ENCODE measurements around the gene KRT5. TPM values are rescaled to one million over a fixed set of nuclear protein-coding genes. Genes with fewer than 3 reads are reported as not detected.

Gene KRT5
- total RNA-seq, 1 donor from 2014 or later = 0.51 TPM

DNA sequence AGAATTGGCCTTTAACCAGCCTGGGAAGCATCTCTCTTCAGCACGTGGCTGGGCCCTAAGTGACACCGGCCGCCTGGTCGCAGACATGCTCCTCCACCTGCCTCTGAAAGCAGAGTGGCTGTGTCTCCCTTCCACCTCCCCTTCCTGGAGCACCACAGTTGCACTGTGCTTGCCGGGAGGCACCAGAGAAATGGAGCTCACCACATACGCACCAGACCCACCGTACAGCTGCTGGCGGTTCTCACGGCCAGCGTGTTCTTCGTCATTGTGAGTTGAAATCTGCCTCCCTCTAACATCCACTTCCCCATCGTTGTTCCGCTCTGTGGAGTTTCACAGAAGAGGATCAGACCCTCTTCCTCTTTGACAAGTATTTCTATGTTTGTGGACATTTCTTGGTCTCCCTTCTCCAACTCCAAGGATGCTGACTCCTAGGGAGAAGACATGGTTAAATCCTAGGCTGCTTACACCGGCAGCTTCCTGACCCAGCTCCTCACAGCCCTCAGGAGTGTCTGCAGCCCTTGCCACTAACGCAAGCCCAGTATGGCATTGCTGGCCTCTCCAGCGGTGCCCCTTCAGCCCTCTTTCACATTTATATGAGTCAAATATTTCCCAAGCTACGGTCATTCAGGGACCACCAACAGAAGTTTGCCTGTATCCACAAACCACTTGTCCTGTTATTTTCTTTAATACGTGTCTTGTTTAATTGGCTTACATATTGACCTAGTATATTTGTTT lies 11.5 kb upstream of the KRT5 start:
- Mint-ChIP-seq H3K9me3 (no peaks in the 10 kb centered on the region), H3K27me3 (ENCODE audit: low read depth) (peaks cover 3% of the 10 kb centered on the region), H3K4me1 (no peaks in the 10 kb centered on the region), H3K4me3 (no peak overlapping the region), H3K36me3 (no peaks in the 10 kb centered on the region), H3K27ac (no peak overlapping the region)
- DNase-seq (ENCODE audit: low spot score in 2 of 2, unreplicated experiment in 2 of 2) = no peak
- TF ChIP-seq, protein P1, sequence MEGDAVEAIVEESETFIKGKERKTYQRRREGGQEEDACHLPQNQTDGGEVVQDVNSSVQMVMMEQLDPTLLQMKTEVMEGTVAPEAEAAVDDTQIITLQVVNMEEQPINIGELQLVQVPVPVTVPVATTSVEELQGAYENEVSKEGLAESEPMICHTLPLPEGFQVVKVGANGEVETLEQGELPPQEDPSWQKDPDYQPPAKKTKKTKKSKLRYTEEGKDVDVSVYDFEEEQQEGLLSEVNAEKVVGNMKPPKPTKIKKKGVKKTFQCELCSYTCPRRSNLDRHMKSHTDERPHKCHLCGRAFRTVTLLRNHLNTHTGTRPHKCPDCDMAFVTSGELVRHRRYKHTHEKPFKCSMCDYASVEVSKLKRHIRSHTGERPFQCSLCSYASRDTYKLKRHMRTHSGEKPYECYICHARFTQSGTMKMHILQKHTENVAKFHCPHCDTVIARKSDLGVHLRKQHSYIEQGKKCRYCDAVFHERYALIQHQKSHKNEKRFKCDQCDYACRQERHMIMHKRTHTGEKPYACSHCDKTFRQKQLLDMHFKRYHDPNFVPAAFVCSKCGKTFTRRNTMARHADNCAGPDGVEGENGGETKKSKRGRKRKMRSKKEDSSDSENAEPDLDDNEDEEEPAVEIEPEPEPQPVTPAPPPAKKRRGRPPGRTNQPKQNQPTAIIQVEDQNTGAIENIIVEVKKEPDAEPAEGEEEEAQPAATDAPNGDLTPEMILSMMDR (IDR thresholded peaks at IDR 0.05; ENCODE audit: unreplicated experiment) = no peak

DNA sequence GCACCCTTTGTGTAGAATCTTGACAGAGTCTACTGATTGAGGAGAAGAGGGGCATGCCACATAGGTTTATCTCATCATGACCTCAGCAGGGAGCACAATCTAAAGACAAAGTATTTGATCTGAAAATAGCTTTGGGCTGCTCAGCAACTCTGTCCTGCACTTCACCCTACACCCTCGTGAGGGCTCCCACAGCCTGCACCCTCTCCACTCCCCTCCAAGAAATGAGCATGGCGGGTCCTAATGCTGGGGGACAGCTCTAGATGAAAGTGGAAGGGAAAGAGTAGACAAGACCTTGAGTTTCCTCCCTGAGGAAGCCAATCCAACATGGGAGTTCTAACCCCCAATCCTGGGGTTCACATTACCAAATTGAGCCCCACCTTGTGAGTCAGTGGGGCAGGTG lies 10.7 kb upstream of the KRT5 start:
- Mint-ChIP-seq H3K9me3 (no peaks in the 10 kb centered on the region), H3K36me3 (no peaks in the 10 kb centered on the region), H3K4me3 (no peak overlapping the region), H3K27me3 (ENCODE audit: low read depth) (peaks cover 3% of the 10 kb centered on the region), H3K4me1 (no peaks in the 10 kb centered on the region), H3K27ac (no peak overlapping the region)
- no peak for DNase-seq (ENCODE audit: low spot score in 2 of 2, unreplicated experiment in 2 of 2)
- TF ChIP-seq, protein P1 (IDR thresholded peaks at IDR 0.05; ENCODE audit: unreplicated experiment) = no peak

DNA sequence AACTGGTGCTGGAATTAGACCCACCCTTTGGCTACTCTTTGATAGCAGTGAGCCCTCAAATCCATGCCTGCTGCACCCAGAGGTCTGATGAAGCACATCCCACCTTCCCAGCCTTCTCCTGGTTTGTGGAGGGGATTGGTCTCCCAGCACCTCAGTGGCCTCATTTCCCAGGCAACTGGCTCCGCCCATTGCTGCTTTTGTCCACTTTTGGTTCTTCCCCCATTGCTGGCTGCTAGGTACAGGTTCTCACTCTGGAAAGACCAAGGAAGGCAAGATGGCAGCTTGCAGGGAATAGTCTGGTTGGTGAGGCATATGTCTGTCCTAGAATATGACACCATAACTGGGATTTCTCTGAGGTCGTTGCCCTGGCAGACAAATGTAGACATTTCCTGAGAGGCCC lies 10.2 kb upstream of the KRT5 start:
- no peak overlapping the region for H3K27ac Mint-ChIP-seq
- H3K4me3 Mint-ChIP-seq = no peak overlapping the region
- H3K27me3 Mint-ChIP-seq (ENCODE audit: low read depth) = peaks cover 3% of the 10 kb centered on the region
- no peaks in the 10 kb centered on the region for H3K9me3 Mint-ChIP-seq
- no peak for DNase-seq (ENCODE audit: low spot score in 2 of 2, unreplicated experiment in 2 of 2)
- peaks cover under 1% of the 10 kb centered on the region for H3K4me1 Mint-ChIP-seq
- no peaks in the 10 kb centered on the region for H3K36me3 Mint-ChIP-seq
- TF ChIP-seq, protein P1 (IDR thresholded peaks at IDR 0.05; ENCODE audit: unreplicated experiment) = no peak

DNA sequence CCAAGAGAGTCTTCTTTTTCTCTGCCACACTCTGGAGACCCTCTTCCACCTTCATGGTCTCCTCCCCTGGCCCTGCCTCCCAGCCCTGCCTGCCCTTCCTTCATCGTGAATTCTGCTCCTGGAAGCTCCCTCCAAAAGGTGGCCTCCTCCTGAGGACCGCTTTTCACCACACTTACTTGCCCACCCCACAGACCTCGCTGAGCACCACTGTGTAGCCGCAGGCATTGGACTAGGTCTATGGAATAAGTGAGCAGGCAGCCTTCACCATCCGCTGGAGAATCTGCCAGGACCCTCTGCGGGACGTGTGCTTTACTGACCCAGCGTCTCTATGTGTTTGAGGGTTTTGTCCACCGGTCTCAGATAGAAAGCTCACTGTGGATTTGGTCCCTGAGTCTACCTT lies 9.7 kb upstream of the KRT5 start:
- Mint-ChIP-seq H3K27ac (no peak overlapping the region), H3K27me3 (ENCODE audit: low read depth) (peaks cover 3% of the 10 kb centered on the region), H3K9me3 (no peaks in the 10 kb centered on the region), H3K4me3 (no peak overlapping the region), H3K4me1 (peaks cover 5% of the 10 kb centered on the region), H3K36me3 (no peaks in the 10 kb centered on the region)
- DNase-seq (ENCODE audit: low spot score in 2 of 2, unreplicated experiment in 2 of 2) = no peak
- TF ChIP-seq, protein P1 (IDR thresholded peaks at IDR 0.05; ENCODE audit: unreplicated experiment) = no peak

DNA sequence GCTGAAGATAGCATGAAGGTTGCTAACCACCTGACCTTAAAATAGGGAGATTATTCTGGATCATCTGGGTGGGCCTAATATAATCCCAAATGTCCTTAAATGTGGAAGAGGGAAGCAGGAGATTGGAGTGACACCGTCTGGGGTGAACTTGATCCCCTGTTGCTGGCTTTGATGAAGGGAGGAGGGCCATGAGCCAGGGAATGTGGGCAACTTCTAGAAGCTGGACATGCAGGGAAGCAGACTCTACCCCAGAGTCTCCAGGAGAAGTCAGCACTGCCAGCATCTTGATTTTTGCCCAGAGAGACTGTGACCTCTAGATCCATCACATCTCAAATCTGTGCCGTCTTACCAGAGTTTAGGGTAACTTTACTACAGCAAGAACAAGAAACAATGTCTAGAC lies 9.2 kb upstream of the KRT5 start:
- DNase-seq (ENCODE audit: low spot score in 2 of 2, unreplicated experiment in 2 of 2) = no peak
- H3K4me1 Mint-ChIP-seq = peaks cover 10% of the 10 kb centered on the region
- TF ChIP-seq, protein P1 (IDR thresholded peaks at IDR 0.05; ENCODE audit: unreplicated experiment) = no peak
- H3K27ac Mint-ChIP-seq = no peak overlapping the region
- H3K4me3 Mint-ChIP-seq = no peak overlapping the region
- no peaks in the 10 kb centered on the region for H3K36me3 Mint-ChIP-seq
- H3K27me3 Mint-ChIP-seq (ENCODE audit: low read depth) = peaks cover 3% of the 10 kb centered on the region
- no peaks in the 10 kb centered on the region for H3K9me3 Mint-ChIP-seq

Data from mesothelial cell of epicardium (in vitro differentiated cells).